GM23338 (cell line): ENCODE results near the gene ATP6V1G3. TPM values are rescaled to one million over a fixed set of nuclear protein-coding genes. Genes with fewer than 3 reads are reported as not detected.

ENCODE experiments used
- ATAC-seq: fragments of 200-7000 bp; cut with Tn5 transposase; 3 replicates; pipeline ENCODE4 v1.9.1; 2020
- DNase-seq: peaks from one replicate; pipeline ENCODE4 v3.0.0-alpha.2; 2015; ENCODE audit warnings: low spot score
- H2AFZ ChIP-seq: fragments of 200-600 bp; sonication (generic); 2 replicates; pipeline ENCODE4 v1.8.0; 2016; ENCODE audit warnings: antibody characterized with exemption, mild to moderate bottlenecking, moderate library complexity
- H3F3A ChIP-seq: fragments of 200-600 bp; sonication (generic); replicated peaks from 2 replicates; pipeline ENCODE4 v1.8.0; 2017; ENCODE audit warnings: antibody characterized with exemption, mixed run types, low read depth
- H3K27ac ChIP-seq: fragments of 200-600 bp; sonication (generic); 2 replicates; pipeline ENCODE4 v1.6.1; 2016; ENCODE audit warnings: low read depth
- H3K27me3 ChIP-seq: fragments of 200-600 bp; sonication (generic); 2 replicates; pipeline ENCODE4 v1.8.0; 2016; ENCODE audit warnings: mild to moderate bottlenecking, mixed run types, moderate library complexity; ENCODE audit not compliant: insufficient read depth
- H3K36me3 ChIP-seq: fragments of 200-600 bp; sonication (generic); 2 replicates; pipeline ENCODE4 v1.8.0; 2016; ENCODE audit warnings: mild to moderate bottlenecking; ENCODE audit not compliant: insufficient read depth
- H3K4me1 ChIP-seq: fragments of 200-600 bp; sonication (generic); 2 replicates; pipeline ENCODE4 v1.8.0; 2016; ENCODE audit warnings: mild to moderate bottlenecking, moderate library complexity; ENCODE audit not compliant: insufficient read depth
- H3K4me2 ChIP-seq: fragments of 200-600 bp; sonication (generic); 2 replicates; pipeline ENCODE4 v1.7.1; 2017; ENCODE audit warnings: mixed run types
- H3K4me3 ChIP-seq: fragments of 200-600 bp; sonication (generic); 2 replicates; pipeline ENCODE4 v1.6.1; 2016; ENCODE audit warnings: mixed run types
- H3K79me2 ChIP-seq: fragments of 200-600 bp; sonication (generic); replicated peaks from 2 replicates; pipeline ENCODE4 v1.8.0; 2017; ENCODE audit warnings: mild to moderate bottlenecking; ENCODE audit not compliant: insufficient read depth
- H3K9me2 ChIP-seq: fragments of 200-600 bp; sonication (generic); 2 replicates; pipeline ENCODE4 v1.8.0; 2017; ENCODE audit not compliant: insufficient read depth
- H4K20me1 ChIP-seq: fragments of 200-600 bp; sonication (generic); replicated peaks from 2 replicates; pipeline ENCODE4 v1.8.0; 2017; ENCODE audit warnings: mild to moderate bottlenecking; ENCODE audit not compliant: insufficient read depth
- H3K27ac Mint-ChIP-seq: 2 replicates; pipeline ENCODE4 v1.8.0; 2020; ENCODE audit warnings: inconsistent platforms, mild to moderate bottlenecking, moderate library complexity, mixed read lengths
- H3K27me3 Mint-ChIP-seq: 3 replicates; pipeline ENCODE4 v1.8.0; 2022; ENCODE audit warnings: low read depth, mild to moderate bottlenecking, moderate library complexity, mixed read lengths, inconsistent platforms; ENCODE audit not compliant: insufficient read depth, poor library complexity
- H3K36me3 Mint-ChIP-seq: 3 replicates; pipeline ENCODE4 v1.8.0; 2021; ENCODE audit warnings: low read depth, mild to moderate bottlenecking, inconsistent platforms, moderate library complexity, mixed read lengths
- H3K4me1 Mint-ChIP-seq: 3 replicates; pipeline ENCODE4 v1.8.0; 2020; ENCODE audit warnings: mild to moderate bottlenecking, inconsistent platforms, mixed read lengths
- H3K4me3 Mint-ChIP-seq: 3 replicates; pipeline ENCODE4 v1.8.0; 2021; ENCODE audit warnings: moderate library complexity, mild to moderate bottlenecking, inconsistent platforms, mixed read lengths
- H3K9me3 Mint-ChIP-seq: 3 replicates; pipeline ENCODE4 v1.8.0; 2020; ENCODE audit warnings: moderate library complexity, mild to moderate bottlenecking, inconsistent platforms, mixed read lengths
- CREB1 ChIP-seq: fragments of 250-450 bp; sonication (Bioruptor Pico); IDR thresholded peaks from 2 replicates; pipeline ENCODE4 v1.5.0; 2020; ENCODE audit warnings: low read depth, mild to moderate bottlenecking, moderate library complexity
- EZH2 ChIP-seq: fragments of 200-600 bp; sonication (generic); IDR thresholded peaks from one replicate; pipeline ENCODE4 v1.8.0; 2017; ENCODE audit warnings: antibody characterized with exemption, mild to moderate bottlenecking, low read depth; ENCODE audit not compliant: unreplicated experiment
- EZH2phosphoT487 ChIP-seq: fragments of 200-600 bp; sonication (generic); IDR thresholded peaks from one replicate; pipeline ENCODE4 v1.8.1; 2018; ENCODE audit warnings: antibody characterized with exemption; ENCODE audit not compliant: unreplicated experiment
- JUNB ChIP-seq: IDR thresholded peaks from one replicate; pipeline ENCODE4 v1.6.1; 2016; ENCODE audit warnings: antibody characterized with exemption; ENCODE audit not compliant: unreplicated experiment
- NANOG ChIP-seq: IDR thresholded peaks from 2 replicates; pipeline ENCODE4 v1.6.1; 2016; ENCODE audit warnings: antibody characterized with exemption, borderline replicate concordance
- POLR2AphosphoS5 ChIP-seq: IDR thresholded peaks from 2 replicates; pipeline ENCODE4 v1.6.1; 2016; ENCODE audit warnings: antibody characterized with exemption, low read depth
- STAT1 ChIP-seq: IDR thresholded peaks from one replicate; pipeline ENCODE4 v1.6.1; 2016; ENCODE audit warnings: antibody characterized with exemption; ENCODE audit not compliant: unreplicated experiment
- ZNF114 ChIP-seq: fragments of 250-450 bp; sonication (Bioruptor Pico); IDR thresholded peaks from 2 replicates; pipeline ENCODE4 v1.5.0; 2020; ENCODE audit warnings: mild to moderate bottlenecking, moderate library complexity
- ZNF331 ChIP-seq: fragments of 250-450 bp; sonication (Bioruptor Pico); IDR thresholded peaks from 2 replicates; pipeline ENCODE4 v1.5.0; 2020; ENCODE audit warnings: low read depth, mild to moderate bottlenecking, moderate library complexity
- ZNF462 ChIP-seq: fragments of 250-450 bp; sonication (Bioruptor Pico); IDR thresholded peaks from 2 replicates; pipeline ENCODE4 v1.5.0; 2020; ENCODE audit warnings: mild to moderate bottlenecking, moderate library complexity
- polyA plus RNA-seq: library from polyadenylated mRNA; unstranded; fragments of >200 nt; fragmentation: Nextera tagmentation; extraction: Ambion mirVana; gene quantifications from 2 replicates; pipeline ENCODE4 v1.2.1, GENCODE V29; 2016
- total RNA-seq: library from RNA; depleted of rRNA; stranded (reverse); fragments of >200 nt; shearing (Covaris generic); gene quantifications from 2 replicates; pipeline ENCODE4 v1.2.3, GENCODE V29; 2014
- TF ChIP-seq, protein P1 (sequence below), 2 experiments: fragments of 200-600 bp in 1 of 2; sonication (generic) in 1 of 2; conservative IDR thresholded peaks; 2 replicates each; pipeline versions ENCODE4 v1.5.1 to v1.6.1; 2016 to 2017; ENCODE audit warnings: antibody characterized with exemption in 2 of 2, low read depth in 2 of 2, mild to moderate bottlenecking in 2 of 2, moderate library complexity in 1 of 2
- TF ChIP-seq, protein P2 (sequence below): IDR thresholded peaks from one replicate; pipeline ENCODE4 v1.6.1; 2018; ENCODE audit warnings: antibody characterized with exemption; ENCODE audit not compliant: unreplicated experiment
- TF ChIP-seq, protein P3 (sequence below): IDR thresholded peaks from 2 replicates; pipeline ENCODE4 v1.6.1; 2016; ENCODE audit warnings: antibody characterized with exemption

ATP6V1G3 gene
- total and polyA plus RNA-seq, 2 experiments from 2014 or later = not detected

DNA sequence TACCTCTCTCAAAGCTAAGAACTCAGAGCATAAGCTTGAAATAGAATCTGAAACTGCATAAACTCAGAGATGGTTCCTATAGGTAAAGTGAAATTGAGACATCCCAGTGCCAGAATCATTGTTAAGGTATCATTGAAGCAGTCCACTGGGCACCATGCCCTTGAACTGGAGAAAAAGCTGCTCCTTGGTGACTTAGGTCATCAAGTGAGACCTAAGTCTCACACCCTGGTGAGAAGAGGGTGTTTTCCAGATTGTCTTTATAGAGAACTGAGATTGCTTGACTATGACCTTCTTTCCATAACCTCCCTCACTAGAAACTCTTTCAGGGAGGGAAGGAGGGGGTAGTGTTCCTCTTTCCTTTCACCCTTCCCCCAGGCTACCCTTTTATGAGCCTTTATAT lies 9.4 kb upstream of the ATP6V1G3 start:
- Histone ChIP-seq H2AFZ (no peak overlapping the region), H3K27me3 (no peaks in the 10 kb centered on the region), H3K27ac (no peak overlapping the region), H3K4me2 (no peak overlapping the region), H3K79me2 (no peaks in the 10 kb centered on the region), H3K4me1 (no peaks in the 10 kb centered on the region), H3K9me2 (peaks cover 7% of the 10 kb centered on the region; the same call in 1 of the 2 replicates), H3K4me3 (no peak overlapping the region), H3F3A (no peaks in the 10 kb centered on the region), H4K20me1 (no peaks in the 10 kb centered on the region), H3K36me3 (no peaks in the 10 kb centered on the region)
- DNase-seq = no peak
- Mint-ChIP-seq H3K4me1 (no peaks in the 10 kb centered on the region), H3K27me3 (no peaks in the 10 kb centered on the region), H3K4me3 (no peak overlapping the region), H3K27ac (no peak overlapping the region), H3K36me3 (no peaks in the 10 kb centered on the region), H3K9me3 (no peaks in the 10 kb centered on the region)
- TF ChIP-seq EZH2 (no peak), ZNF331 (CRISPR knock-in tag) (no peak), ZNF462 (CRISPR knock-in tag) (no peak), EZH2phosphoT487 (no peak), STAT1 (no peak), POLR2AphosphoS5 (no peak), JUNB (no peak), CREB1 (CRISPR knock-in tag) (no peak), ZNF114 (CRISPR knock-in tag) (no peak), NANOG (no peak)
- TF ChIP-seq, protein P1, sequence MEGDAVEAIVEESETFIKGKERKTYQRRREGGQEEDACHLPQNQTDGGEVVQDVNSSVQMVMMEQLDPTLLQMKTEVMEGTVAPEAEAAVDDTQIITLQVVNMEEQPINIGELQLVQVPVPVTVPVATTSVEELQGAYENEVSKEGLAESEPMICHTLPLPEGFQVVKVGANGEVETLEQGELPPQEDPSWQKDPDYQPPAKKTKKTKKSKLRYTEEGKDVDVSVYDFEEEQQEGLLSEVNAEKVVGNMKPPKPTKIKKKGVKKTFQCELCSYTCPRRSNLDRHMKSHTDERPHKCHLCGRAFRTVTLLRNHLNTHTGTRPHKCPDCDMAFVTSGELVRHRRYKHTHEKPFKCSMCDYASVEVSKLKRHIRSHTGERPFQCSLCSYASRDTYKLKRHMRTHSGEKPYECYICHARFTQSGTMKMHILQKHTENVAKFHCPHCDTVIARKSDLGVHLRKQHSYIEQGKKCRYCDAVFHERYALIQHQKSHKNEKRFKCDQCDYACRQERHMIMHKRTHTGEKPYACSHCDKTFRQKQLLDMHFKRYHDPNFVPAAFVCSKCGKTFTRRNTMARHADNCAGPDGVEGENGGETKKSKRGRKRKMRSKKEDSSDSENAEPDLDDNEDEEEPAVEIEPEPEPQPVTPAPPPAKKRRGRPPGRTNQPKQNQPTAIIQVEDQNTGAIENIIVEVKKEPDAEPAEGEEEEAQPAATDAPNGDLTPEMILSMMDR (conservative IDR thresholded peaks at IDR 0.05; ENCODE audit: low read depth in 2 of 2) = no peak
- TF ChIP-seq, protein P2, sequence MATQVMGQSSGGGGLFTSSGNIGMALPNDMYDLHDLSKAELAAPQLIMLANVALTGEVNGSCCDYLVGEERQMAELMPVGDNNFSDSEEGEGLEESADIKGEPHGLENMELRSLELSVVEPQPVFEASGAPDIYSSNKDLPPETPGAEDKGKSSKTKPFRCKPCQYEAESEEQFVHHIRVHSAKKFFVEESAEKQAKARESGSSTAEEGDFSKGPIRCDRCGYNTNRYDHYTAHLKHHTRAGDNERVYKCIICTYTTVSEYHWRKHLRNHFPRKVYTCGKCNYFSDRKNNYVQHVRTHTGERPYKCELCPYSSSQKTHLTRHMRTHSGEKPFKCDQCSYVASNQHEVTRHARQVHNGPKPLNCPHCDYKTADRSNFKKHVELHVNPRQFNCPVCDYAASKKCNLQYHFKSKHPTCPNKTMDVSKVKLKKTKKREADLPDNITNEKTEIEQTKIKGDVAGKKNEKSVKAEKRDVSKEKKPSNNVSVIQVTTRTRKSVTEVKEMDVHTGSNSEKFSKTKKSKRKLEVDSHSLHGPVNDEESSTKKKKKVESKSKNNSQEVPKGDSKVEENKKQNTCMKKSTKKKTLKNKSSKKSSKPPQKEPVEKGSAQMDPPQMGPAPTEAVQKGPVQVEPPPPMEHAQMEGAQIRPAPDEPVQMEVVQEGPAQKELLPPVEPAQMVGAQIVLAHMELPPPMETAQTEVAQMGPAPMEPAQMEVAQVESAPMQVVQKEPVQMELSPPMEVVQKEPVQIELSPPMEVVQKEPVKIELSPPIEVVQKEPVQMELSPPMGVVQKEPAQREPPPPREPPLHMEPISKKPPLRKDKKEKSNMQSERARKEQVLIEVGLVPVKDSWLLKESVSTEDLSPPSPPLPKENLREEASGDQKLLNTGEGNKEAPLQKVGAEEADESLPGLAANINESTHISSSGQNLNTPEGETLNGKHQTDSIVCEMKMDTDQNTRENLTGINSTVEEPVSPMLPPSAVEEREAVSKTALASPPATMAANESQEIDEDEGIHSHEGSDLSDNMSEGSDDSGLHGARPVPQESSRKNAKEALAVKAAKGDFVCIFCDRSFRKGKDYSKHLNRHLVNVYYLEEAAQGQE = no peak
- TF ChIP-seq, protein P3, sequence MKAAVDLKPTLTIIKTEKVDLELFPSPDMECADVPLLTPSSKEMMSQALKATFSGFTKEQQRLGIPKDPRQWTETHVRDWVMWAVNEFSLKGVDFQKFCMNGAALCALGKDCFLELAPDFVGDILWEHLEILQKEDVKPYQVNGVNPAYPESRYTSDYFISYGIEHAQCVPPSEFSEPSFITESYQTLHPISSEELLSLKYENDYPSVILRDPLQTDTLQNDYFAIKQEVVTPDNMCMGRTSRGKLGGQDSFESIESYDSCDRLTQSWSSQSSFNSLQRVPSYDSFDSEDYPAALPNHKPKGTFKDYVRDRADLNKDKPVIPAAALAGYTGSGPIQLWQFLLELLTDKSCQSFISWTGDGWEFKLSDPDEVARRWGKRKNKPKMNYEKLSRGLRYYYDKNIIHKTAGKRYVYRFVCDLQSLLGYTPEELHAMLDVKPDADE = no peak
- no peak for ATAC-seq
